ENCODE data around the gene RPS18.

- TF ChIP-seq CTCF (IDR thresholded peaks at IDR 0.05): no peak
- no peak for TF ChIP-seq POLR2A (IDR thresholded peaks at IDR 0.05)
- no peak for TF ChIP-seq EP300 (IDR thresholded peaks at IDR 0.05)
These were observed 2.3 kb downstream of the RPS18 start for GRCh38 chr6:33273924-33274902.

All from ovary (tissue), 3 donors.